Endodermal cell (in vitro differentiated cells): Measurements from ENCODE around the gene AZIN2. TPM values are rescaled to one million over a fixed set of nuclear protein-coding genes. Genes with fewer than 3 reads are reported as not detected.
A peak's percentile ranks its signal among the peaks of the same experiment; 100 is the strongest.
"Not testable (repeated sequence)": the region's sequence is repeated elsewhere in the genome, so short reads cannot be mapped to it uniquely, and the experiment has no call there.

ENCODE experiments used
- DNase-seq: peaks from one replicate; pipeline ENCODE4 v3.0.0-alpha.2; 2017
- H3K27ac ChIP-seq: 2 replicates; pipeline ENCODE4 v1.5.1; 2013; ENCODE audit warnings: mild to moderate bottlenecking, low read depth, low read length, moderate library complexity
- H3K27me3 ChIP-seq: 2 replicates; pipeline ENCODE4 v1.6.1; 2013; ENCODE audit warnings: mild to moderate bottlenecking, low read length, moderate library complexity; ENCODE audit not compliant: insufficient read depth, control insufficient read depth, poor library complexity, severe bottlenecking
- H3K36me3 ChIP-seq: 2 replicates; pipeline ENCODE4 v1.7.0; 2013; ENCODE audit warnings: mild to moderate bottlenecking, low read length, moderate library complexity; ENCODE audit not compliant: control insufficient read depth, insufficient read depth
- H3K4me1 ChIP-seq: one replicate; pipeline ENCODE4 v1.7.0; 2013; ENCODE audit warnings: low read length; ENCODE audit not compliant: control insufficient read depth, insufficient read depth
- H3K4me3 ChIP-seq: 2 replicates; pipeline ENCODE4 v1.5.1; 2013; ENCODE audit warnings: mild to moderate bottlenecking, low read length, moderate library complexity
- H3K9ac ChIP-seq: 2 replicates; pipeline ENCODE4 v1.6.1; 2013; ENCODE audit warnings: mild to moderate bottlenecking, low read length, moderate library complexity; ENCODE audit not compliant: poor library complexity, severe bottlenecking; ENCODE audit errors: extremely low read depth
- H3K9me3 ChIP-seq: 2 replicates; pipeline ENCODE4 v1.6.1; 2013; ENCODE audit warnings: mild to moderate bottlenecking, low read length, moderate library complexity; ENCODE audit not compliant: control insufficient read depth
- H3K27ac Mint-ChIP-seq: 2 replicates; pipeline ENCODE4 v1.8.0; 2020; ENCODE audit warnings: mixed read lengths
- H3K27me3 Mint-ChIP-seq: 2 replicates; pipeline ENCODE4 v1.8.0; 2021; ENCODE audit warnings: mild to moderate bottlenecking, mixed read lengths; ENCODE audit not compliant: insufficient read depth
- H3K36me3 Mint-ChIP-seq: 2 replicates; pipeline ENCODE4 v1.8.0; 2020; ENCODE audit warnings: low read depth, mixed read lengths
- H3K4me1 Mint-ChIP-seq: 2 replicates; pipeline ENCODE4 v1.8.0; 2020; ENCODE audit warnings: mixed read lengths
- H3K4me3 Mint-ChIP-seq: 2 replicates; pipeline ENCODE4 v1.8.0; 2020; ENCODE audit warnings: mild to moderate bottlenecking, moderate library complexity, mixed read lengths
- H3K9me3 Mint-ChIP-seq: 2 replicates; pipeline ENCODE4 v1.8.0; 2020; ENCODE audit warnings: mild to moderate bottlenecking, mixed read lengths
- CTCF ChIP-seq: fragments of 200-600 bp; sonication (generic); conservative IDR thresholded peaks from 2 replicates; pipeline ENCODE4 v1.5.0; 2021; ENCODE audit warnings: antibody characterized with exemption, mild to moderate bottlenecking
- WGBS, 2 experiments: methylation state at CpG; one replicate each; pipeline versions ENCODE4 v1.1.5 to v1.1.7; 2013; ENCODE audit warnings: missing lambda C conversion rate in 2 of 2, mixed read lengths in 1 of 2; ENCODE audit not compliant: insufficient coverage in 1 of 2, insufficient read length in 1 of 2; 5-methylcytosine and 5-hydroxymethylcytosine counted together
- total RNA-seq, 2 donors: library from RNA; stranded (reverse); fragmentation: NEBNext Ultra II Directional in 1 of 2; extraction: Animal tissue kit (Norgen Biotek cat#: 25700) in 1 of 2; gene quantifications; 2 replicates in 1 of 2; 3 replicates in 1 of 2; pipeline ENCODE4 v1.2.1, GENCODE V29; 2021

AZIN2 gene
- total RNA-seq, 2 donors from 2014 or later: 1.7 to 3.0 TPM

GRCh38 chr1:33065301-33065700, 15.7 kb upstream of the AZIN2 start:
- Histone ChIP-seq H3K36me3 (no peaks in the 10 kb centered on the region), H3K4me3 (peak overlapping the region; percentile 70), H3K4me1 (no peaks in the 10 kb centered on the region), H3K9ac (no peak overlapping the region), H3K27ac (no peak overlapping the region), H3K9me3 (peaks cover 47% of the 10 kb centered on the region), H3K27me3 (no peaks in the 10 kb centered on the region)
- DNase-seq: no peak
- Mint-ChIP-seq H3K27ac (no peak overlapping the region), H3K4me3 (no peak overlapping the region), H3K4me1 (no peaks in the 10 kb centered on the region), H3K9me3 (peaks cover 66% of the 10 kb centered on the region), H3K27me3 (peaks cover 28% of the 10 kb centered on the region), H3K36me3 (peaks cover 2% of the 10 kb centered on the region)
- 59% methylated on average over 8 to 10 of the region's 10 CpGs for WGBS, 2 experiments
- TF ChIP-seq CTCF: no peak

GRCh38 chr1:33066477-33066876, 14.5 kb upstream of the AZIN2 start:
- H3K4me1 ChIP-seq, H3K27ac Mint-ChIP-seq, DNase-seq, H3K4me1 Mint-ChIP-seq, H3K27me3 ChIP-seq, H3K36me3 Mint-ChIP-seq, H3K9ac ChIP-seq, H3K4me3 ChIP-seq, H3K27ac ChIP-seq, H3K4me3 Mint-ChIP-seq, H3K36me3 ChIP-seq: not testable (repeated sequence)
- peaks cover 47% of the 10 kb centered on the region for H3K9me3 ChIP-seq
- 87 to 98% methylated on average over 2 of the region's 3 CpGs for WGBS, 2 experiments
- Mint-ChIP-seq H3K27me3 (peaks cover 30% of the 10 kb centered on the region), H3K9me3 (peaks cover 58% of the 10 kb centered on the region)

- Mint-ChIP-seq H3K9me3 (peaks cover 43% of the 10 kb centered on the region), H3K27me3 (peaks cover 32% of the 10 kb centered on the region)
- H3K9me3 ChIP-seq: peaks cover 37% of the 10 kb centered on the region
- not testable (repeated sequence) for H3K36me3 ChIP-seq, H3K27ac Mint-ChIP-seq, H3K4me1 Mint-ChIP-seq, H3K27me3 ChIP-seq, DNase-seq, H3K27ac ChIP-seq, H3K36me3 Mint-ChIP-seq, H3K4me1 ChIP-seq, H3K4me3 Mint-ChIP-seq, H3K4me3 ChIP-seq, H3K9ac ChIP-seq
- 83% methylated on average over 2 of the region's 2 CpGs; no CpG with 5 or more reads in 1 of the 2 experiments for WGBS, 2 experiments
Measured at GRCh38 chr1:33068108-33068507, 12.8 kb upstream of the AZIN2 start.

- no peak for TF ChIP-seq CTCF
- Histone ChIP-seq H3K4me1 (no peaks in the 10 kb centered on the region), H3K27ac (no peak overlapping the region), H3K4me3 (no peak overlapping the region), H3K9ac (no peak overlapping the region), H3K9me3 (peaks cover 12% of the 10 kb centered on the region), H3K36me3 (no peaks in the 10 kb centered on the region), H3K27me3 (no peaks in the 10 kb centered on the region)
- no peak for DNase-seq
- no peaks in the 10 kb centered on the region for H3K36me3 Mint-ChIP-seq
- H3K4me3 Mint-ChIP-seq: no peak overlapping the region
- H3K27ac Mint-ChIP-seq: no peak overlapping the region
- H3K4me1 Mint-ChIP-seq: no peaks in the 10 kb centered on the region
- WGBS, 2 experiments: 88 to 100% methylated on average over 1 of the region's 1 CpG
- peaks cover 18% of the 10 kb centered on the region for H3K9me3 Mint-ChIP-seq
- H3K27me3 Mint-ChIP-seq: peaks cover 32% of the 10 kb centered on the region
Measured at GRCh38 chr1:33070628-33071027, 10.3 kb upstream of the AZIN2 start.
